ENCODE measurements around the gene CDK6.

DNA sequence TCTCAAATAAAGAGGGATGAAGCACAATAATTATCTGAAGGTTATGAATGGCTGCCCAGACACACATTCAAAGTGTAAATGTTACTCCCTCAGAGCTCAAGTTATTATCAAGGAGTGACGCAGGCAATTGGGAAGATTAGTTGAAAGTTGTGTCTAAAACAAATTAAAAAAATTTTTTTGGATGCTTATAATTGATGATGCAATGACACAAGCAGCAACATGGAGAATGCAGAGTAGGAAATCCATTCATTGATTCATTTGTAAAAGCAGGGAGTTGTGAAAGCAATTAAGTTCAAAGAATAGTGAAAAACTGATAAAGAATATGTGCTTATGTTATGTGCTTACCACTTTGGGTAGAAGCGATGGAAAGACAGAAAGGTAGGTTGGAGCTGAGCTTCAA is 120.4 kb downstream of the CDK6 start:
- TF ChIP-seq BRCA1 (IDR thresholded peaks at IDR 0.05; ENCODE audit: low read depth, low read length): no peak
- TF ChIP-seq, protein P1, sequence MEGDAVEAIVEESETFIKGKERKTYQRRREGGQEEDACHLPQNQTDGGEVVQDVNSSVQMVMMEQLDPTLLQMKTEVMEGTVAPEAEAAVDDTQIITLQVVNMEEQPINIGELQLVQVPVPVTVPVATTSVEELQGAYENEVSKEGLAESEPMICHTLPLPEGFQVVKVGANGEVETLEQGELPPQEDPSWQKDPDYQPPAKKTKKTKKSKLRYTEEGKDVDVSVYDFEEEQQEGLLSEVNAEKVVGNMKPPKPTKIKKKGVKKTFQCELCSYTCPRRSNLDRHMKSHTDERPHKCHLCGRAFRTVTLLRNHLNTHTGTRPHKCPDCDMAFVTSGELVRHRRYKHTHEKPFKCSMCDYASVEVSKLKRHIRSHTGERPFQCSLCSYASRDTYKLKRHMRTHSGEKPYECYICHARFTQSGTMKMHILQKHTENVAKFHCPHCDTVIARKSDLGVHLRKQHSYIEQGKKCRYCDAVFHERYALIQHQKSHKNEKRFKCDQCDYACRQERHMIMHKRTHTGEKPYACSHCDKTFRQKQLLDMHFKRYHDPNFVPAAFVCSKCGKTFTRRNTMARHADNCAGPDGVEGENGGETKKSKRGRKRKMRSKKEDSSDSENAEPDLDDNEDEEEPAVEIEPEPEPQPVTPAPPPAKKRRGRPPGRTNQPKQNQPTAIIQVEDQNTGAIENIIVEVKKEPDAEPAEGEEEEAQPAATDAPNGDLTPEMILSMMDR (IDR thresholded peaks at IDR 0.05; ENCODE audit: control extremely low read depth in 1 of 3, insufficient read depth in 1 of 3, low read depth in 1 of 3, low read length in 3 of 3): no peak
- TF ChIP-seq CBX5 (IDR thresholded peaks at IDR 0.05; ENCODE audit: low read depth, low read length): no peak
- no peak for TF ChIP-seq GABPA (IDR thresholded peaks at IDR 0.05; ENCODE audit: borderline replicate concordance, insufficient read depth, low read length)
- no peak for TF ChIP-seq BACH1 (IDR thresholded peaks at IDR 0.05; ENCODE audit: low read length)
- no peak for TF ChIP-seq JUN (IDR thresholded peaks at IDR 0.05; ENCODE audit: low read depth, low read length)
- no peak for TF ChIP-seq RAD21 (IDR thresholded peaks at IDR 0.05 in 1 of 2, conservative IDR thresholded peaks at IDR 0.05 in 1 of 2; ENCODE audit: low read depth in 2 of 2, low read length in 2 of 2)
- no peak for TF ChIP-seq SIX5 (IDR thresholded peaks at IDR 0.05; ENCODE audit: low read depth, low read length)
- TF ChIP-seq SIN3A (conservative IDR thresholded peaks at IDR 0.05 in 1 of 2, IDR thresholded peaks at IDR 0.05 in 1 of 2; ENCODE audit: low read depth in 1 of 2, low read length in 2 of 2): no peak
- no peak for TF ChIP-seq EZH2 (IDR thresholded peaks at IDR 0.05; ENCODE audit: low read depth, low read length, severe bottlenecking)
- no peak for TF ChIP-seq YY1 (IDR thresholded peaks at IDR 0.05; ENCODE audit: low read depth, low read length)
- no peak for TF ChIP-seq TEAD4 (IDR thresholded peaks at IDR 0.05; ENCODE audit: low read depth, low read length)

All from H1 (cell line).